Stimulated activated CD4-positive, alpha-beta T cell treated with anti-CD3 and anti-CD28 coated beads, Interleukin-15, amount 100 ng/mL, for 1 hour (primary cell): ENCODE measurements around the gene ABCB11.
"Not testable (repeated sequence)": the region's sequence is repeated elsewhere in the genome, so short reads cannot be mapped to it uniquely, and the experiment has no call there.

Source experiments
- DNase-seq, 2 donors: peaks; one replicate each; pipeline ENCODE4 v3.0.0-alpha.2; 2020; ENCODE audit warnings: low read depth in 1 of 2, low spot score in 1 of 2

The ABCB11 gene

DNA sequence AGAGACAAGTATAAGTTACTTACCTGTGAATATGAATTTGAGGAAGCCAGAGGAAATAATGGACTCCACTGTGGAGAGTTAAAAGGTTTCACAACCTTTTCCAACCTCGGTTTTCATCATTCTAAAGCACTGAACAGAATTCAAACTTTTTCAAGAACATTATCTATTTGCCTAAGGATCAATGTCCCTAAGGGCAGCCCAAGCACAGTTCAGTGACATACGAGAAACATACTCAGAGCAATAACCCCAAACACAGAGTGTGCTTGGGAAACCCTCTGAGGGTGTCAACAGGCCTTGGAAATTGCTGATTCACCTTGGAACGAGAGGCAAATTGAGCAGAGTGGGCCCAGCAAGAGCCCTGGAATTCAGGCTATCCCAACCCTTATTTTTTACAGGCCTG is at the start of gene ABCB11:
Gene ABCB11 (minus strand): TSS at position 123 of the 400 bp plus-strand sequence. CDS start 13,199 bp downstream, outside the sequence.
- DNase-seq = no peak

GRCh38 chr2:169080250-169081069 is 49.3 kb upstream of the ABCB11 start:
- DNase-seq = no peak

GRCh38 chr2:169077674-169078240 is 46.6 kb upstream of the ABCB11 start:
- DNase-seq = no peak

DNA sequence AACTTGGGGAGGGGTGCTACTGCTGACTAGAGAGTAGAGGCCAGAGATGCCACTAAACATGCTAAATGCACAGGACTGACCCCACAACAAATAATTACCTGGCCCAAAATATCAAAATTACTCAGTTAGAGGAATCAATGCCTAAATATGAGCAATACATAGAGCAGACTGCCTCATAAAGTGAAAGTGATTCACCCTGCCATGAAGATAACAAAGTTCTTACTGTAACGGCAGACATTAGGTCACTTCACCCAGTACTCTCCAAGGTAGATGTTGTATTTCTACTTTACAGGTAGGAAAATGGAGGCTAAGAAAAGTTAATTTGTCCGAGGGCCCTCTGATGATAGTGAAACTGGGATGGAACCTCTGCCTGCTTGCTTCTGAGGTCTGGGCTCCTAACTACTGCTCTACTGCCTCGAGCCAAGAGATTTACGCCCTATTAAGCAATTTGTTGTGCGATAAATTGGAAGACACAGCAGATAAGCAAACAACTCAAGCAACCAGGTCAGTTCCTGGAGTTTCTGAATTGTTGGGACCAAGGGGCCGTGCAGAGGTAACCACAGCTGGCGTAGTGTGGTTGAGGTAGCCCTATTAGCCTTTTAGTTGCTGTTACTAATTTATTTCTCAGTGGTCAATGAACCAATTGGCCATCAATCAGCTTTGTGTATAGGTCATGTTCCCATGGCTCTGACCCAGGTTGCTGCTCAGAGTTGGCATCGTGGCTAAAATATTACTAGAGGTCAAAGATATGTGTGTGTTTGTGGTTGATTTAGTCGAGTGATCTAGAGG is 43.0 kb upstream of the ABCB11 start:
- no peak for DNase-seq

DNA sequence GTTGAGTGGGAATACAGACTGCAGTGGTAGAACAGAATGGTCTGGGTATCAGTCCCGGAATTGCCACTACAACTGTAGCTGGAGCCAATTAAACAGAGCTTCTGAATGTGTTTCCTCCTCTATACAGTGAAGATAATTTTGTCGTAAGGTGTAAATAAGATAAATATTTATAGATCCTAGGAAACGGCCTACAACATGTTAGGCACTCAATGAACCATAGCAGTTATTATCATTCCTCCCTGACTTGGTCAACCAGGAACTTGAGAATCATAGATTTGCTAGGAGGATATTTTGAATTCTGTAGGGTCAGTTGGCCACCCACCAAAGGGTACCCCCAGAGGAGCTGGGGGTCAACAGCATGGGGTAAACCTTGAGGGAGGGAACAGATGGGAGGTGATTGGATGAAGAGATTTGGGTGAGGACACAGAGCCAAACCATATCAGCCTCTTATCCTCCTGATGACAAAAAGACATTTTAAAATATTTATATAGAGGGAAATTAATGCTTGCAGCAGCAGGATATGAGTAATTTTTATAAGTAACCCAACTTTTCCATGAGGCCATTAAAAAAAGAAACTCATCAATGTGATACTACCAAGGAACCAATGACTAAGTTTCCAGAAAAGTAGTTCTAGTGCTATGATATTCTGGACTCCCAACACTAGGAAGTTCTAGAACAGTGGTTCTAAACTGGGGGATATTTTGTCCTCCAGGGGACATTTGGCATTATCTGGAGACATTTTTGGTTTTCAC is 42.3 kb upstream of the ABCB11 start:
- no peak for DNase-seq

GRCh38 chr2:169072163-169072925 is 41.2 kb upstream of the ABCB11 start:
- DNase-seq = no peak

DNA sequence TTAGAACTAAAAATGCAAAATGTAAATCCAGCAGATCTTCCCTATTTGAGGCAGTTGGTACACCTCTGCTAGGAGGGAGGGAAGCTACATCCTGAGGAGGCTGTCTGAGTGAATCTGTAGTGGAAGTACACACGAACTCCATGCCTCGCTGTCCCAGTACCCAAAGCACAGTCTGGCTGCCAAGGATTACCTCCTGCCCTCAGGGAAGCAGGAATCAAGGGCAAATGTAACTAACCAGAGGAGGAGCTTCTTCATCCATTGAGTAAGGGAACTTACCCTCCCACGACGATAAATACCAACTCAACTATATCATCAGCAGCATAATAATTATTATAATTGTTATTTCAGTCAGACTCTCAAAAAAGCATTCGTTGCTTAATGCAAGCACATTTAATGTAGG is 40.3 kb upstream of the ABCB11 start:
- DNase-seq = no peak

DNA sequence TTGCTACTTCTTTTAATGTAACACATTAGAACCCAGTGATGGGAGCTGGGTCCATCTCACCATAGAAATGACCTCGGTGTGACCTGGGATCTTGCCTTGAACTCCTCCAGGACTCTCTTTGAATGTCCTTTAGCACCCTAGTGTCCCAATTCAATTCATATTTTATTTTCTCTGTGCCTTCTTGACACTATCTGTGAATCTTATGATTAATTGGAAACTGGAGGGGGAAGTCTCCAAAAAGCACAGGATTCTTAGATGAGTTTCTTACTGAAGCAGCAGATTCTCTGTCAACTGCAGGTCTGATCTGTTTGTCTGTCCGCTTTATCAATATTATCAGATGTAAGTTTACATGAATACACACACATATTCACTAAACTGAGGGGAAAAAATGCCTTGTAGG is 38.7 kb upstream of the ABCB11 start:
- DNase-seq = no peak

DNA sequence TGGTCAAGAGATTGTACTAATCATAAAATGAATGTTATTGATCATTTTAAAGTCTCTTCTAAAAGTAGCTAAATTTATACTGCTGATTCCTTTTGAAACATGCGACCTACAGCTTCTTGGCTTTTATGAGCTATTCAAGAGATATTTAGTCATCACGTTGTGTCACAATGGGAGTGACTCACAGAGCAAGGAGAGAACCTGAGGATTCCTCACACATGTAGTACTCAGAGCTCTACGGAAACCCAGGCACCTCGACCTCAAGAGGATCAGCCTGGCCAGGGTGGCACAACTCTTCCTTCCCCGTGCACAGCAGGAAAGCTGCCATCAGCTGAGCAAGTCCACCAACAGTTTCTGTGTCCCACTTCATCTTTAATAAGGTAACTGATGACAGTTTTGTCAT is 38.2 kb upstream of the ABCB11 start, which contains the start of gene DHRS9:
Gene DHRS9 (plus strand): TSS at position 223 of the 400 bp plus-strand sequence. CDS start 12,019 bp downstream, outside the sequence.
- no peak for DNase-seq

DNA sequence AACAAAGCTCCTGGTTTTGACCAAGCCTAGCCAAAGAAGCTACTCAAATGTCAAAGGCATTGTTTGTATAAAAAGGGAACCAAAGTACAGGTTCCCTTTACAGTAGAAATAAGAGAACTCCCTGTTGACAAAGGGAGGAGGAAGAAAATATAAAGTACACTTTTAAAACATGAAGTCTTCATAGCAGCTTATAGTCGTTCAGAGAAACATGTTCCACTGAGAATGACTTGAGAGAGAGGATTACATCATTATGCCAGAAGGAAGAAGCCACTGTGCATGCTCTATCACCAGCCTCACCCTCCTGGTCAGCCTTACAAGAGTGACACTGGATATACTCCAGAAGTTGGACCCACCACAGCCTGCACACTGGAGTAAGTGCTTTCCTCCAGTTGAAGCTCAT is 35.8 kb upstream of the ABCB11 start:
- DNase-seq = no peak

DNA sequence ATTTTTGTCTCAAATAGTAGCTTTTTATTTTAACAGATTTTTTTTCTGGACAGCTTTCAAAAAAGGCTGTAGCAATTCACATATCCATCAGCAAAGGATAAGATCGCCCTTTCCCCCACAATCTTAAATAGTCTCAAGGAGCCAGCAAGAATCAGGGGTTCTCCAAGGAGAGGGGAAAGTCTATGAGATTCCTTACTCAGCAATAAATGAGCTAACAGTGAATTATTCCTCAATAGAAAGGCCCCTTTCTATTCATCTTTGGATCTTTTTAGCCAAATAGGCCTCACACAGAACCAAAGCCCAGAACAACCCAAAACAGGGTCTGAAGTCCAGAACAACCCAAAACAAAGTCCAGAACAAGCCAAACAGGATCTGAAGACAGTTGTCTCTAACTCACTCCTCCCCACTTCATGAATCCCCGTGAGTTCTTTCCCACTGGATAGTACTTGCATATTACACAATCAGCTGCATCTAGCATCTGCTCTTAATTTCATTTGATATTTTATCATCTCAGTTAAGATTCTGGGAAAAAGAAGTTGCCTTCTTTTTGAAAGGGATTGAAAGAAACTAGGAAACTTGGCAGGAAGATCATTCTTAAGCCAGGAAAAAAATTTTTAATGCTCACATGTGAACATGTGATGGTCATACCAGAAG is 34.9 kb upstream of the ABCB11 start:
- DNase-seq = no peak

- no peak for DNase-seq
Observed at GRCh38 chr2:169065422-169065821, 34.3 kb upstream of the ABCB11 start.

DNA sequence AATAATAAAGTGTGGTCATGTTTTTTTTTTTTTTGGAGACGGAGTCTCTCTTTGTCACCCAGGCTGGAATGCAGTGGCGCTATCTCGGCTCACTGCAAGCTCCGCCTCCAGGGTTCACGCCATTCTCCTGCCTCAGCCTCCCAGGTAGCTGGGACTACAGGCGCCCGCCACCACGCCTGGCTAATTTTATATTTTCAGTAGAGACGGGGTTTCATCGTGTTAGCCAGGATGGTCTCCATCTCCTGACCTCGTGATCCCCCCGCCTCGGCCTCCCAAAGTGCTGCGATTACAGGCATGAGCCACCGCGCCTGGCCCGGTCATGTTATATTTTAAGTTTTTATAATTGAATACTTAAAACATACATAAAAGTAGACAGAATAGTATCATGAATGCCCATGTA is 33.1 kb upstream of the ABCB11 start:
- not testable (repeated sequence) for DNase-seq

DNA sequence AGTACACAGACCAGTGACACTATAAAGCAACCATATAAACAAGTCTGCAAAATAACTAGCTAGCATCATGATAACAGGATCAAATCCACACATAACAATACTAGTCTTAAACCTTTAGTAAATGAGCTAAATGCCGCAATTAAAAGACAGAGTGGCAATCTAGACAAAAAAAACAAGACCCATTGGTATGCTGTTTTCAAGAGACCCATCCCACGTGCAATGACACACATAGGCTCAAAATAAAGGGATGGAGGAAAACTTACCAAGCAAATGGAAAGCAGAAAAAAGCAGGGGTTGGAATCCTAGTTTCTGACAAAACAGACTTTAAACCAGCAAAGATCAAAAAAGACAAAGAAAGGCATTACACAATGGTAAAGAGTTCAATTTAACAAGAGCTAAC is 23.5 kb upstream of the ABCB11 start:
- DNase-seq = not testable (repeated sequence)

- DNase-seq = no peak
Observed at GRCh38 chr2:169050476-169051240, 19.5 kb upstream of the ABCB11 start.

DNA sequence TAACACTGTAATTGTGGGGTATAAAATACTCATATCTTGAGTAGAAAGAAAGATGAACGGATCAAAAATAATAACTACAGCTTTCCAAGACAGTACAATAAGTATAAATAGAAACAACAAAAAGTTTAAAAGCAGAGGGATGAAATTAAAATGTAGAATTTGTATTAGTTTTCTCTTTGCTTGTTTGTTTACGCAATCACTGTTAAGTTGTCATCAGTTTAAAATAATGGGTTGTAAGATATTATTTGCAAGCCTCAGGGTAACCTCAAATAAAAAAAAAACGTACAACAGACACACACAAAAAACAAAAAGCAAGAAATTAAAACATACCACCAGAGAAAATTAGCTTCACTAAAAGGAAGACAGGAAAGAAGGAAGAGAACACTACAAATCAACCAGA is 18.0 kb upstream of the ABCB11 start:
- DNase-seq = no peak

GRCh38 chr2:169047256-169048250 is 16.4 kb upstream of the ABCB11 start:
- DNase-seq = no peak
